ENCODE data around the gene ZNF793. TPM values are rescaled to one million over a fixed set of nuclear protein-coding genes. Genes with fewer than 3 reads are reported as not detected.

ZNF793 gene
- total RNA-seq, 2 experiments from 2014 or later = 2.3 TPM

DNA sequence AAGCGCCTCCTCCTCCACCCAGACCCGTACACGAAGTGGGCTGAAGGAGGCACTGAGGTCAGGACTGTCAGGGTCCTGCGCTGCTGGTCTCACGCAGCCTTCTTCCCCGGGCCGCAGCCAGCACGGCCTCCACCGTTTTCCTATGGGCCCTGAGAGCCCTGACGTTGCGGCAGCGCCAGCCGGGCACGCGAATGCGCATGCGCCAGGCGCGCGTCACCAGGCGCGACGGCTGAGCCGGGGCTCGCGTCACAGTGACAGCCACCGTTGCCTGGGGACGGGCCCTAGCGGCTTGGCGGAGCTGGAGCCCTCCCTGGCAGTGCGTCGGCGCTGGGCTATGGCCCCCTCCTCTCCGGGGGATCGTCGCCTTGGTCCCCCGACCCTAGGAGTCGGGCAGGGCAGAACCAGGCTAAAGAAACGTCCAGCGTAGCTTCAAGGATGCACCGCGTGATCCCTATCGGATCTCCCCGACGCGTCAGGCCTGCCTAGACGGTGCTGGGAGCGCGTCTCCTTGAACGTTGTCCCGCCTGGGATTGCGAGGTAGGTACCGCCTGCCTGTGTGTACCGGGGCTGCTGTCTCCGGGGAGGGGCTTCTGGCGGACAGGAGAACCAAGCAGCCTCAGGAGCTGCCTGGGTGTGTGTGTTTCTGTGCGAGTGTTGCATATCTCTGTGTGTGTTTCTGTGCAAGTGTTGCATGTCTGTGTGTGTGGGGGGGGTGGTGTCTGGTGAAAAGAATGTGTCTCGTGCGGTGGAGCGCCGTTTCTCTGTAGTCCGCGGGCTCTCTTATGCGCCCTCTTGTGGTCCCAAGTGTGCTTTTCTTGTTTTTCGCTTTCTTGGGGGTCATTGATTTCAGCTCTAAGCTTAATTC is 44.6 kb downstream of the ZNF793 start:
- Mint-ChIP-seq H3K9me3 (peaks cover 18% of the 10 kb centered on the region), H3K4me3 (peak overlapping the region; percentile 93), H3K36me3 (ENCODE audit: low read depth) (peaks cover 62% of the 10 kb centered on the region), H3K4me1 (ENCODE audit: low read depth) (peaks cover 5% of the 10 kb centered on the region), H3K27me3 (no peaks in the 10 kb centered on the region), H3K27ac (peak overlapping the region; percentile 89)
- no peak overlapping the region for H3K27ac ChIP-seq (ENCODE audit: low read depth in 1 of 2, low read length in 2 of 2)
- no peaks in the 10 kb centered on the region for H3K36me3 ChIP-seq (ENCODE audit: insufficient read depth, low read length)
- peaks cover 63 to 88% of the 10 kb centered on the region in 2 experiments for H3K9me3 ChIP-seq (ENCODE audit: control insufficient read depth in 1 of 2, insufficient read depth in 1 of 2, low read length in 2 of 2)
- TF ChIP-seq, protein P1, sequence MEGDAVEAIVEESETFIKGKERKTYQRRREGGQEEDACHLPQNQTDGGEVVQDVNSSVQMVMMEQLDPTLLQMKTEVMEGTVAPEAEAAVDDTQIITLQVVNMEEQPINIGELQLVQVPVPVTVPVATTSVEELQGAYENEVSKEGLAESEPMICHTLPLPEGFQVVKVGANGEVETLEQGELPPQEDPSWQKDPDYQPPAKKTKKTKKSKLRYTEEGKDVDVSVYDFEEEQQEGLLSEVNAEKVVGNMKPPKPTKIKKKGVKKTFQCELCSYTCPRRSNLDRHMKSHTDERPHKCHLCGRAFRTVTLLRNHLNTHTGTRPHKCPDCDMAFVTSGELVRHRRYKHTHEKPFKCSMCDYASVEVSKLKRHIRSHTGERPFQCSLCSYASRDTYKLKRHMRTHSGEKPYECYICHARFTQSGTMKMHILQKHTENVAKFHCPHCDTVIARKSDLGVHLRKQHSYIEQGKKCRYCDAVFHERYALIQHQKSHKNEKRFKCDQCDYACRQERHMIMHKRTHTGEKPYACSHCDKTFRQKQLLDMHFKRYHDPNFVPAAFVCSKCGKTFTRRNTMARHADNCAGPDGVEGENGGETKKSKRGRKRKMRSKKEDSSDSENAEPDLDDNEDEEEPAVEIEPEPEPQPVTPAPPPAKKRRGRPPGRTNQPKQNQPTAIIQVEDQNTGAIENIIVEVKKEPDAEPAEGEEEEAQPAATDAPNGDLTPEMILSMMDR (IDR thresholded peaks at IDR 0.05) = peak; percentile 45
- DNase-seq = peak in 13 of 14 experiments; percentile 2 to 75 (median 36)
- CTCF ChIA-PET = interaction anchor here (0.7 to 1.5 kb wide), 4 partner anchors 39 to 444 kb away, joined by 3 to 6 read pairs (median 4); partner anchors contain the start of genes ZNF540, ZNF571 and ZNF793
- POLR2A ChIA-PET = interaction anchor here (1.0 to 1.6 kb wide), 4 partner anchors 43 to 242 kb away, joined by 3 to 7 read pairs (median 4); partner anchors contain the start of genes ZNF540, ZNF569, ZNF571 and ZNF793
- intact Hi-C loops (cut with DNase I, micrococcal nuclease) = loop anchor here in 1 of 2 experiments (10.0 kb wide), 1 partner anchor 237 kb away; no protein-coding TSS in a partner anchor
- H3K4me3 ChIP-seq (ENCODE audit: low read length) = peak overlapping the region; percentile 53
- peak; percentile 90 for ATAC-seq (ENCODE audit: poor library complexity)
- H3K27me3 ChIP-seq (ENCODE audit: control insufficient read depth in 1 of 2, insufficient read depth in 2 of 2, low read length in 2 of 2) = peaks cover 0 to 3% of the 10 kb centered on the region in 2 experiments
- H3K4me1 ChIP-seq (ENCODE audit: insufficient read depth, low read length) = peaks cover 12% of the 10 kb centered on the region

DNA sequence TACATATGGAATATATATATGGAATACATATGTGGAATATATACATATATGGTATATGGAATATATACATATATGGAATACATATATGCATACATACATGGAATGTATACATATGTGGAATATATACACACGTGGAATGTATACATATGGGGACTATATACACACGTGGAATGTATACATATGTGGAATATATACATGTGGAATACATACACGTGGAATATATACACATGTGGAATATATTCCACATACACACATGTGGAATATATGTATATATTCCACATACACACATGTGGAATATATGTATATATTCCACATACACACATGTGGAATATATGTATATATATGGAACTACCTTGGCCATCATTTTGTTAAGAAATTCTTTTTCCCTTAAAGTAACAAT is 56.8 kb downstream of the ZNF793 start:
- H3K36me3 ChIP-seq (ENCODE audit: insufficient read depth, low read length) = peaks cover 5% of the 10 kb centered on the region
- ChIA-PET CTCF (no interaction called here), POLR2A (no interaction called here)
- peaks cover 31 to 53% of the 10 kb centered on the region in 2 experiments for H3K9me3 ChIP-seq (ENCODE audit: control insufficient read depth in 1 of 2, insufficient read depth in 1 of 2, low read length in 2 of 2)
- H3K4me3 Mint-ChIP-seq = no peak overlapping the region
- no peaks in the 10 kb centered on the region for H3K27me3 ChIP-seq (ENCODE audit: control insufficient read depth in 1 of 2, insufficient read depth in 2 of 2, low read length in 2 of 2)
- no peak overlapping the region for H3K27ac ChIP-seq (ENCODE audit: low read depth in 1 of 2, low read length in 2 of 2)
- H3K9me3 Mint-ChIP-seq = peaks cover 25% of the 10 kb centered on the region
- TF ChIP-seq, protein P1 (IDR thresholded peaks at IDR 0.05) = no peak
- H3K27ac Mint-ChIP-seq = no peak overlapping the region
- H3K4me1 ChIP-seq (ENCODE audit: insufficient read depth, low read length) = no peaks in the 10 kb centered on the region
- DNase-seq (no peak), ATAC-seq (ENCODE audit: poor library complexity) (no peak)
- H3K27me3 Mint-ChIP-seq = no peaks in the 10 kb centered on the region
- intact Hi-C loops (cut with DNase I, micrococcal nuclease) = no loop called here
- H3K4me1 Mint-ChIP-seq (ENCODE audit: low read depth) = no peaks in the 10 kb centered on the region
- peaks cover 45% of the 10 kb centered on the region for H3K36me3 Mint-ChIP-seq (ENCODE audit: low read depth)
- H3K4me3 ChIP-seq (ENCODE audit: low read length) = no peak overlapping the region

DNA sequence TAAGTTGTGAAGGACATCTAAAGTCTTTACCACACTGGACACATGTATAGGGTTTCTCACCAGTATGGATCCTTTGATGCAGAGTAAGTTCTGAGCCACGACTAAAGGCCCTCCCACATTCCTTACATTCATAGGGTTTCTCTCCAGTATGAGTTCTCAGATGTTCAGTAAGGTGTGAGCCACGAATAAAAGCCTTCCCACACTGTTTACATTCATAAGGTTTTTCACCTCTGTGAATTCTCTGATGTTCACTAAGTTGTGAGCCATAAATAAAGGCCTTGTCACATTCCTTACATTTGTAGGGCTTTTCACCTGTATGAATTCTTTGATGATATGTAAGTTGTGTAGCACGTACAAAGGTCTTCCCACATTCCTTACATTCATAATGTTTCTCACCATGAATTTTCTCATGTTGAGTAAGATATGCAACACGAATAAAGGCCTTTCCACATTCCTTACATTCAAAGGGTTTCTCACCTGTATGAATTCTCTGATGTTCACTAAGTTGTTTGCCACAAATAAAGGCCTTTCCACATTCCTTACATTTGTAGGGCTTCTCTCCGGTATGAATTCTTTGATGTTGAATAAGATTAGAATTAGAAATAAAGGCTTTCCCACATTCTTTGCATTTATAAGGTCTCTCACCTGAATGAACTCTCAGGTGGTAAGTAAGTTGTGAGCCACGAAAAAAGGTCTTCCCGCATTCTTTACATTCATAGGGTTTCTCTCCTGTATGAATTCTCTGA is 58.1 kb downstream of the ZNF793 start:
- H3K4me3 Mint-ChIP-seq = no peak overlapping the region
- H3K27ac ChIP-seq (ENCODE audit: low read depth in 1 of 2, low read length in 2 of 2) = no peak overlapping the region
- ChIA-PET POLR2A (no interaction called here), CTCF (no interaction called here)
- H3K27me3 Mint-ChIP-seq = no peaks in the 10 kb centered on the region
- no peak overlapping the region for H3K27ac Mint-ChIP-seq
- intact Hi-C loops (cut with DNase I, micrococcal nuclease) = no loop called here
- H3K36me3 ChIP-seq (ENCODE audit: insufficient read depth, low read length) = peaks cover 5% of the 10 kb centered on the region
- TF ChIP-seq, protein P1 (IDR thresholded peaks at IDR 0.05) = no peak
- H3K4me1 ChIP-seq (ENCODE audit: insufficient read depth, low read length) = no peaks in the 10 kb centered on the region
- no peak for DNase-seq
- no peaks in the 10 kb centered on the region for H3K27me3 ChIP-seq (ENCODE audit: control insufficient read depth in 1 of 2, insufficient read depth in 2 of 2, low read length in 2 of 2)
- peaks cover 32% of the 10 kb centered on the region for H3K36me3 Mint-ChIP-seq (ENCODE audit: low read depth)
- no peak overlapping the region for H3K4me3 ChIP-seq (ENCODE audit: low read length)
- ATAC-seq (ENCODE audit: poor library complexity) = no peak
- H3K4me1 Mint-ChIP-seq (ENCODE audit: low read depth) = no peaks in the 10 kb centered on the region
- peaks cover 35 to 40% of the 10 kb centered on the region in 2 experiments for H3K9me3 ChIP-seq (ENCODE audit: control insufficient read depth in 1 of 2, insufficient read depth in 1 of 2, low read length in 2 of 2)
- H3K9me3 Mint-ChIP-seq = peaks cover 27% of the 10 kb centered on the region
